Measurements from ENCODE around the gene CNR2.

Gene CNR2

GRCh38 chr1:23916209-23917131 is 3.3 kb upstream of the CNR2 start:
- DNase-seq (ENCODE audit: low read depth, low spot score) = peak; percentile 56
- H3K4me3 ChIP-seq (ENCODE audit: low read depth, low read length) = no peak overlapping the region
- in situ Hi-C loops (cut with HindIII; ENCODE audit: low sequenced_read_pairs) = no loop called here
- TF ChIP-seq CTCF (IDR thresholded peaks at IDR 0.05; ENCODE audit: low read depth, low read length) = peak; percentile 63

- TF ChIP-seq CTCF (IDR thresholded peaks at IDR 0.05; ENCODE audit: low read depth, low read length) = no peak
- in situ Hi-C loops (cut with HindIII; ENCODE audit: low sequenced_read_pairs) = no loop called here
- no peak for DNase-seq (ENCODE audit: low read depth, low spot score)
Observed at GRCh38 chr1:23915466-23915865, 2.3 kb upstream of the CNR2 start.

GRCh38 chr1:23914921-23915320 is 1.8 kb upstream of the CNR2 start:
- TF ChIP-seq CTCF (IDR thresholded peaks at IDR 0.05; ENCODE audit: low read depth, low read length) = no peak
- in situ Hi-C loops (cut with HindIII; ENCODE audit: low sequenced_read_pairs) = no loop called here
- no peak overlapping the region for H3K4me3 ChIP-seq (ENCODE audit: low read depth, low read length)
- no peak for DNase-seq (ENCODE audit: low read depth, low spot score)

More at GRCh38 chr1:23915466-23915865, 2.3 kb upstream of the CNR2 start:
- no peak overlapping the region for H3K4me3 ChIP-seq (ENCODE audit: low read depth, low read length)

GRCh38 chr1:23911921-23912320 is 1.2 kb downstream of the CNR2 start:
- in situ Hi-C loops (cut with HindIII; ENCODE audit: low sequenced_read_pairs) = no loop called here
- no peak overlapping the region for H3K4me3 ChIP-seq (ENCODE audit: low read depth, low read length)
- no peak for TF ChIP-seq CTCF (IDR thresholded peaks at IDR 0.05; ENCODE audit: low read depth, low read length)
- no peak for DNase-seq (ENCODE audit: low read depth, low spot score)

- TF ChIP-seq CTCF (IDR thresholded peaks at IDR 0.05; ENCODE audit: low read depth, low read length) = no peak
- in situ Hi-C loops (cut with HindIII; ENCODE audit: low sequenced_read_pairs) = no loop called here
- H3K4me3 ChIP-seq (ENCODE audit: low read depth, low read length) = no peak overlapping the region
- no peak for DNase-seq (ENCODE audit: low read depth, low spot score)
Observed at GRCh38 chr1:23910553-23911246, 2.5 kb downstream of the CNR2 start.

GRCh38 chr1:23910144-23910543 is 3.0 kb downstream of the CNR2 start:
- no peak for TF ChIP-seq CTCF (IDR thresholded peaks at IDR 0.05; ENCODE audit: low read depth, low read length)
- DNase-seq (ENCODE audit: low read depth, low spot score) = no peak
- H3K4me3 ChIP-seq (ENCODE audit: low read depth, low read length) = no peak overlapping the region
- in situ Hi-C loops (cut with HindIII; ENCODE audit: low sequenced_read_pairs) = no loop called here
